ENCODE results near the gene SRMS.

Gene SRMS

DNA sequence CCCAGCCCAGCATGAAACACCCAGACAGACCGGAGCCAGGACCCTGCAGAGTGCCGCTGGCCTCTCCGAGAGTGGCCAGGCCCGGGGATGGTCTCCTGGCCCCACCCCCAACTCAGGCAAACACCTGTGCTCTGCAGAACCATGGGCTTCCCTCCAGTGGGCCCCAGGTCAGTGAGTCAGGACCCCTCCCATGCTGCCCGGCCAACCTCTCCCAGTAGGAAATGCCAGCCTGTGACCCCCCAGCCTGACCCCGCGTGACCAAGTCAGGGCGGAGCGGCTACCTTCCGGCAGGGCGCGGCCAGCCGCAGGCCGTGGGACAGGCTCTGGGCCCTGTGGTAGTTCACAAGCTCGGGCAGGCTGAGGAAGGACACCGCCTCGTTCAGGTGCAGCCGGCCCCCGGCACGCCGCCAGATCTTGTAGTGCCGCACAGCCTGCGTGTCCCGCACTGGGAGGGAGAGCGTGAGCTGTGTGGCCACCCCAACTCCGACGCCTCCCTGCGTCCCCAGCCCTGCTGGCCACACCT, 13.6 kb downstream of the SRMS start:
- Histone ChIP-seq H3K4ac (ENCODE audit: low read length) (no peak overlapping the region), H2AK5ac (ENCODE audit: low read depth, low read length) (peak overlapping the region; percentile 99), H2BK12ac (ENCODE audit: low read length) (peak overlapping the region; percentile 31), H3K27ac (replicated peaks; ENCODE audit: low read length) (no peak overlapping the region), H4K91ac (ENCODE audit: low read depth, low read length, poor library complexity) (no peak overlapping the region), H2BK15ac (ENCODE audit: low read length) (peak overlapping the region; percentile 55), H3K18ac (ENCODE audit: low read length) (peak overlapping the region; percentile 3), H3K27me3 (ENCODE audit: control insufficient read depth in 3 of 3, insufficient read depth in 3 of 3, low read depth in 1 of 3, low read length in 3 of 3) (no peaks in the 10 kb centered on the region), H3K4me3 (ENCODE audit: low read length in 2 of 2) (no peak overlapping the region), H3K14ac (ENCODE audit: low read length) (peak overlapping the region; percentile 97), H2BK5ac (ENCODE audit: low read length) (no peak overlapping the region), H4K8ac (ENCODE audit: low read depth, low read length) (peak overlapping the region; percentile 3), H2BK120ac (ENCODE audit: low read depth, low read length) (peak overlapping the region; percentile 76), H2AFZ (ENCODE audit: low read length) (no peak overlapping the region), H3K36me3 (replicated peaks in 1 of 2; ENCODE audit: control insufficient read depth in 2 of 2, insufficient read depth in 2 of 2, low read length in 2 of 2) (peaks cover 0 to 2% of the 10 kb centered on the region in 2 donors), H3K4me1 (ENCODE audit: control insufficient read depth in 2 of 2, insufficient read depth in 1 of 2, low read depth in 1 of 2, low read length in 2 of 2) (peaks cover 16 to 19% of the 10 kb centered on the region in 2 donors), H3K4me2 (ENCODE audit: insufficient read depth, low read length, poor library complexity, severe bottlenecking) (no peak overlapping the region), H3K9ac (ENCODE audit: low read depth, low read length, poor library complexity) (peak overlapping the region; percentile 44), H3K9me3 (replicated peaks in 1 of 2; ENCODE audit: control insufficient read depth in 2 of 2, insufficient read depth in 1 of 2, low read depth in 1 of 2, low read length in 2 of 2) (peaks cover 0 to 2% of the 10 kb centered on the region in 2 donors), H3K23ac (ENCODE audit: low read depth, low read length, poor library complexity) (peak overlapping the region; percentile 5), H3K79me1 (ENCODE audit: low read depth, low read length) (peaks cover 6% of the 10 kb centered on the region)
- no CpG with 5 or more reads among the region's 28 CpGs for WGBS, 2 donors (ENCODE audit: extremely low coverage in 2 of 2, insufficient read length in 2 of 2, insufficient replicate concordance in 1 of 2)
- no peak for DNase-seq (ENCODE audit: low spot score)

DNA sequence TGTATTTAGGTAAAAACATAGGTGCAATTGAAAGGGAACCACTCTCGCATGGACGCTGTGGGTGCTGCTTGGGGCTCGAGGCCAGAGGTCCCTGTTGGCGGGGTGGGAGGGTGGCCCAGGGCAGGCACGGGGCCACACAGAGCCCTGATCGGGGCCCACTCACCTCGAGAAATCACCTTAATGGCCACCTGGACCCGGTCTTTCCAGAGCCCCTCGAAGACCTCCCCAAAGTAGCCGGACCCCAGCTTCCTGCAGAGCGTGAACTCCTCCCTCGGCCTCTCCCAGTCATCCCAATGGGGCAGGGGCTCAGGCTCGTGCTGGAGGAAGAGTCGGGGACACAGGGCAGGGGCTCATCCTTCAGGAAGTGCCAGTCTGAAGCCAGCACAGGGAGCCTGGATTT, 14.2 kb downstream of the SRMS start:
- Histone ChIP-seq H3K9ac (ENCODE audit: low read depth, low read length, poor library complexity) (no peak overlapping the region), H3K4ac (ENCODE audit: low read length) (no peak overlapping the region), H3K27me3 (ENCODE audit: control insufficient read depth in 3 of 3, insufficient read depth in 3 of 3, low read depth in 1 of 3, low read length in 3 of 3) (no peaks in the 10 kb centered on the region), H3K36me3 (replicated peaks in 1 of 2; ENCODE audit: control insufficient read depth in 2 of 2, insufficient read depth in 2 of 2, low read length in 2 of 2) (peaks cover 0 to 2% of the 10 kb centered on the region in 2 donors), H2BK120ac (ENCODE audit: low read depth, low read length) (no peak overlapping the region), H3K4me3 (ENCODE audit: low read length in 2 of 2) (no peak overlapping the region), H4K8ac (ENCODE audit: low read depth, low read length) (no peak overlapping the region), H3K14ac (ENCODE audit: low read length) (peak overlapping the region; percentile 75), H3K23ac (ENCODE audit: low read depth, low read length, poor library complexity) (no peak overlapping the region), H2AFZ (ENCODE audit: low read length) (no peak overlapping the region), H3K79me1 (ENCODE audit: low read depth, low read length) (peaks cover 6% of the 10 kb centered on the region), H4K91ac (ENCODE audit: low read depth, low read length, poor library complexity) (no peak overlapping the region), H3K18ac (ENCODE audit: low read length) (no peak overlapping the region), H2BK12ac (ENCODE audit: low read length) (no peak overlapping the region), H3K4me2 (ENCODE audit: insufficient read depth, low read length, poor library complexity, severe bottlenecking) (no peak overlapping the region), H2AK5ac (ENCODE audit: low read depth, low read length) (no peak overlapping the region), H3K9me3 (replicated peaks in 1 of 2; ENCODE audit: control insufficient read depth in 2 of 2, insufficient read depth in 1 of 2, low read depth in 1 of 2, low read length in 2 of 2) (peaks cover 0 to 2% of the 10 kb centered on the region in 2 donors), H3K4me1 (ENCODE audit: control insufficient read depth in 2 of 2, insufficient read depth in 1 of 2, low read depth in 1 of 2, low read length in 2 of 2) (peaks cover 16 to 17% of the 10 kb centered on the region in 2 donors), H3K27ac (replicated peaks; ENCODE audit: low read length) (no peak overlapping the region), H2BK15ac (ENCODE audit: low read length) (no peak overlapping the region), H2BK5ac (ENCODE audit: low read length) (no peak overlapping the region)
- DNase-seq (ENCODE audit: low spot score), result no peak
- WGBS, 2 donors (ENCODE audit: extremely low coverage in 2 of 2, insufficient read length in 2 of 2, insufficient replicate concordance in 1 of 2), result no CpG with 5 or more reads among the region's 14 CpGs

DNA sequence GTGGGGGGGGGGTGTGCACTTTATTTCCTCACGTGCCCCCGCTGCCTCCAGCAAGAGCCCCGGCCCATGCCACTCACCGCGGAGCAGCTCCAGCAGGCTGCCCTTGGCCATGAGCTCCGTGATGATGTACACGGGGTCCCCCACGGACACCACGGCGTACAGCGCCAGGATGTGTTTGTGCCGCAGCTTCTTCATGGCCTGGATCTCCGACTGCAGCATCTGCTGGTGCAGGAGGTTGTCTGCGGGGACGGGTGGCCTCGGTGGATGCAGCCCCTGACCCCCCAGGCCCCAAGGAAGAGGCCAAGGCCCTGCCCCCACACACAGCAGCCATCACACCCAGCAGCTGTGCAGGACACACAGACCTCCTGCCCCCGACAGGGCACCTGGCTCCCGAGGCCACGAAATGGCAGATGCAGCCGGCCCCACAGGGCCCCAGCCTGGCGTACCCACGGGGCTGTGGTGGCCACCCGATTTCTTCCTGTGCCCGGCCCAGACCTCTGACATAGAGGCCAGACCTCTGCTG, 15.0 kb downstream of the SRMS start:
- Histone ChIP-seq H4K91ac (ENCODE audit: low read depth, low read length, poor library complexity) (peak overlapping the region; percentile 67), H3K9ac (ENCODE audit: low read depth, low read length, poor library complexity) (peak overlapping the region; percentile 32), H3K4me2 (ENCODE audit: insufficient read depth, low read length, poor library complexity, severe bottlenecking) (no peak overlapping the region), H4K8ac (ENCODE audit: low read depth, low read length) (no peak overlapping the region), H2BK120ac (ENCODE audit: low read depth, low read length) (peak overlapping the region; percentile 47), H2AFZ (ENCODE audit: low read length) (no peak overlapping the region), H3K23ac (ENCODE audit: low read depth, low read length, poor library complexity) (peak overlapping the region; percentile 22), H3K4me3 (ENCODE audit: low read length in 2 of 2) (peak overlapping the region in 1 of 2 donors; percentile 43), H3K27ac (replicated peaks; ENCODE audit: low read length) (no peak overlapping the region), H3K79me1 (ENCODE audit: low read depth, low read length) (peaks cover 6% of the 10 kb centered on the region), H3K36me3 (replicated peaks in 1 of 2; ENCODE audit: control insufficient read depth in 2 of 2, insufficient read depth in 2 of 2, low read length in 2 of 2) (peaks cover 0 to 2% of the 10 kb centered on the region in 2 donors), H3K27me3 (ENCODE audit: control insufficient read depth in 3 of 3, insufficient read depth in 3 of 3, low read depth in 1 of 3, low read length in 3 of 3) (no peaks in the 10 kb centered on the region), H2BK12ac (ENCODE audit: low read length) (no peak overlapping the region), H3K4ac (ENCODE audit: low read length) (no peak overlapping the region), H3K14ac (ENCODE audit: low read length) (peak overlapping the region; percentile 8), H3K4me1 (ENCODE audit: control insufficient read depth in 2 of 2, insufficient read depth in 1 of 2, low read depth in 1 of 2, low read length in 2 of 2) (peaks cover 12 to 15% of the 10 kb centered on the region in 2 donors), H3K18ac (ENCODE audit: low read length) (peak overlapping the region; percentile 48), H3K9me3 (replicated peaks in 1 of 2; ENCODE audit: control insufficient read depth in 2 of 2, insufficient read depth in 1 of 2, low read depth in 1 of 2, low read length in 2 of 2) (peaks cover 0 to 2% of the 10 kb centered on the region in 2 donors), H2BK15ac (ENCODE audit: low read length) (peak overlapping the region; percentile 26), H2BK5ac (ENCODE audit: low read length) (peak overlapping the region; percentile 1), H2AK5ac (ENCODE audit: low read depth, low read length) (no peak overlapping the region)
- no peak for DNase-seq (ENCODE audit: low spot score)
- WGBS, 2 donors (ENCODE audit: extremely low coverage in 2 of 2, insufficient read length in 2 of 2, insufficient replicate concordance in 1 of 2), result no CpG with 5 or more reads among the region's 24 CpGs

DNA sequence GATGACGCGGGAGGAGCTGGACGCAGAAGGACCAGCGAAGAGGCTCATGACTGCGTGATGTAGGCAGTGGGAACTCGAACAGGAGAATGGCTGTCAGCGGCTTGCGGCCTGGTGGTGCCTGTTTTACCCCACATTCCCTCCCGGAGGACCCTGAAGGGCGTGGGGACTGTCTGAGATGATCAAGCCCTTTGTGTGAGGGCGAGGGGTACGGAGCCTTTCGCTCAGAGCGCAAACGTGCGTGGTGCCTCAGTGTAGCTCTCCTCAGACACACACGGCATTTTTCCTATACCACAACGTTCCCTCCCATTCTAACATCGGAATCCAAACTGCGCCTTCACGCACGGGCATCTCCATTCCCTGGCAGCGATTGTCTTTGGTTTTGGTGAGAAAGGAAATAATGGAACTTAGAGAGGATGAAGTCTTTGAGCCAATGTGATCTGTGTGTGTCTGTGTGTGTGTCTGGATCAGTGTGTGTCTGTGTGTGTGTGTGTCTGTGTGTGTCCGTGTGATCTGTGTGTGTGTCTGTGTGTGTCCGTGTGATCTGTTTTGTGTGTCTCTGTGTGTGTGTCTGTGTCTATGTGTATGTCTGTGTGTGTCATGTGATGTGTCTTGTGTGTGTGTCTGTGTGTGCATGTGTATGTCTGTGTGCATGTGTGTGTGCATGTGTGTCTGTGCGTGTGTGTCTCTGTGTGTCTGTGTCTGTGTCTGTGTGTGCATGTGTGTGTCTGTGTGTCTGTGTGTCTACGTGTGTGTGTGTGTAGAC, 15.7 kb downstream of the SRMS start:
- no CpG with 5 or more reads among the region's 27 CpGs for WGBS, 2 donors (ENCODE audit: extremely low coverage in 2 of 2, insufficient read length in 2 of 2, insufficient replicate concordance in 1 of 2)
- peaks cover 0 to 2% of the 10 kb centered on the region in 2 donors for H3K9me3 ChIP-seq (replicated peaks in 1 of 2; ENCODE audit: control insufficient read depth in 2 of 2, insufficient read depth in 1 of 2, low read depth in 1 of 2, low read length in 2 of 2)
- no peak overlapping the region for H4K8ac ChIP-seq (ENCODE audit: low read depth, low read length)
- H3K4me3 ChIP-seq (ENCODE audit: low read length in 2 of 2), result peak overlapping the region in 1 of 2 donors; percentile 43
- peak overlapping the region; percentile 39 for H3K9ac ChIP-seq (ENCODE audit: low read depth, low read length, poor library complexity)
- H2BK12ac ChIP-seq (ENCODE audit: low read length), result no peak overlapping the region
- H2BK15ac ChIP-seq (ENCODE audit: low read length), result no peak overlapping the region
- H3K4me1 ChIP-seq (ENCODE audit: control insufficient read depth in 2 of 2, insufficient read depth in 1 of 2, low read depth in 1 of 2, low read length in 2 of 2), result peaks cover 11 to 15% of the 10 kb centered on the region in 2 donors
- H4K91ac ChIP-seq (ENCODE audit: low read depth, low read length, poor library complexity), result peak overlapping the region; percentile 67
- H2AK5ac ChIP-seq (ENCODE audit: low read depth, low read length), result no peak overlapping the region
- peaks cover 6% of the 10 kb centered on the region for H3K79me1 ChIP-seq (ENCODE audit: low read depth, low read length)
- no peak overlapping the region for H3K4ac ChIP-seq (ENCODE audit: low read length)
- H3K14ac ChIP-seq (ENCODE audit: low read length), result no peak overlapping the region
- H3K36me3 ChIP-seq (replicated peaks in 1 of 2; ENCODE audit: control insufficient read depth in 2 of 2, insufficient read depth in 2 of 2, low read length in 2 of 2), result peaks cover 0 to 2% of the 10 kb centered on the region in 2 donors
- H3K27ac ChIP-seq (replicated peaks; ENCODE audit: low read length), result peak overlapping the region; percentile 21
- no peak overlapping the region for H2AFZ ChIP-seq (ENCODE audit: low read length)
- peak overlapping the region; percentile 15 for H3K18ac ChIP-seq (ENCODE audit: low read length)
- H2BK5ac ChIP-seq (ENCODE audit: low read length), result no peak overlapping the region
- no peak overlapping the region for H2BK120ac ChIP-seq (ENCODE audit: low read depth, low read length)
- no peak for DNase-seq (ENCODE audit: low spot score)
- peak overlapping the region; percentile 22 for H3K23ac ChIP-seq (ENCODE audit: low read depth, low read length, poor library complexity)
- H3K4me2 ChIP-seq (ENCODE audit: insufficient read depth, low read length, poor library complexity, severe bottlenecking), result no peak overlapping the region
- H3K27me3 ChIP-seq (ENCODE audit: control insufficient read depth in 3 of 3, insufficient read depth in 3 of 3, low read depth in 1 of 3, low read length in 3 of 3), result no peaks in the 10 kb centered on the region
